Activated gamma-delta T cell (primary cell): ENCODE measurements around the gene PTPRN2.
"Not testable (repeated sequence)": the region's sequence is repeated elsewhere in the genome, so short reads cannot be mapped to it uniquely, and the experiment has no call there.

ENCODE experiments used
- DNase-seq: peaks from one replicate; lab custom pipeline; 2025; lab: John Stamatoyannopoulos, UW

The PTPRN2 gene

DNA sequence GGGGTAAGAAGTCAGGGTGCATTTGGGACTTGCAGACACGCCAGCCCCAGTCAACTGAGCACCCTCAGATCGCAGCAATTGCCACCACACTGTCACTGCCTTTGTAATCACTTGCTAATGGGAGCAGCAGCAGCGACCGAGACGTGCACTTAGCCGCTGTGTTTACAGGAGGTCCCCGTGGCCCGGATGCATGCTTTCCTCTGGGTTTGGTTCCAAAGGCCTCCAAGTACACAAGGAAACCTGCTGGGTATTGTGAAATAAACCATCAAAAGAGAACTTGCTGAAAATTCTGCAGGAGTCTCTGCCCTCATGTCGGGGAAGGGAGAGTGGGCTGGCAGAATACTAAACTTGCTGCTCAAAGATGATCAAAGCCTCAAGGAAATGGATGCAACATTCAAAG is 909.1 kb downstream of the PTPRN2 start:
- DNase-seq: no peak

DNA sequence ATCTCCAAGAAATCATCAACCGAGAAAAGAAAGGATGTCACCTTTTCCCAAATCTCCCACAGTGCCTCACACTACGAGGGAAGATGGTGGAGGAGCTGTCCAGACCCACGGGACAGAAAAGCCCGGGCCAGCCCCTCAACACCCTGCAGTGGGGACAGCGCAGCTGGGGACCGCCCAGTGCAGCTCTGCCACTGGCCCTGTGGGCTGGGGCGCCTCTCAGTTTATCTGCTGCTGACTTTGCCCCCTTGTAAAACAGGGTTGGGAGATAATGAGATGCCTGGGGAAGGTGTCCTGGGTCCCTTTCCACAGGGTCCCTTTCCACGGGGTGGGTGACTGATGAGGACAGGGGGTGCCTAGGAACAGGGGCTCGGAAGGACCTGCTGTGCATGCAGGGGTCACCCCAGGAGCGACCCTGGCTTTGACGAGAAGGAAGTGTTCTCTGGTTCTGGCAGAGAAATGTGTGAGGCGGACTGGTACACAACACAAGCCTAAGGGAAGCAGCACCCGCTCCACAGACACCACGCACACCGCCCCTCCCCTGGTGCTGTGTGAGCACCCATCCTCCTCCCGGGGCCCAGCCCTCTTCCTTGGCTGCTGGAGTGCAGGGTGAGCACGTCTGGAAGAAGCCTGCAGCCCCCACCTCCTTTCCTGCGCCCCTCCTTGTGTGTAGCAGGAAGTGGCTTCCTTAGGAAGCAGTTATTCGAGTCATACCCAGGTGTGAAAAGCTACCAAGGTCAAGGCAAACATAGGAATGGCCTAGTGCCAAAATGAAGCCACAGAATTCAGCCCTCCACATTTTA is 911.0 kb downstream of the PTPRN2 start:
- DNase-seq: no peak

GRCh38 chr7:157676001-157676400 is 911.6 kb downstream of the PTPRN2 start:
- DNase-seq: no peak

- no peak for DNase-seq
Measured at GRCh38 chr7:157675427-157675927, 912.1 kb downstream of the PTPRN2 start.

- DNase-seq: no peak
Measured at GRCh38 chr7:157674715-157675426, 912.8 kb downstream of the PTPRN2 start.

GRCh38 chr7:157674027-157674714 is 913.5 kb downstream of the PTPRN2 start:
- no peak for DNase-seq

- DNase-seq: no peak
Measured at GRCh38 chr7:157673573-157673972, 914.0 kb downstream of the PTPRN2 start.

DNA sequence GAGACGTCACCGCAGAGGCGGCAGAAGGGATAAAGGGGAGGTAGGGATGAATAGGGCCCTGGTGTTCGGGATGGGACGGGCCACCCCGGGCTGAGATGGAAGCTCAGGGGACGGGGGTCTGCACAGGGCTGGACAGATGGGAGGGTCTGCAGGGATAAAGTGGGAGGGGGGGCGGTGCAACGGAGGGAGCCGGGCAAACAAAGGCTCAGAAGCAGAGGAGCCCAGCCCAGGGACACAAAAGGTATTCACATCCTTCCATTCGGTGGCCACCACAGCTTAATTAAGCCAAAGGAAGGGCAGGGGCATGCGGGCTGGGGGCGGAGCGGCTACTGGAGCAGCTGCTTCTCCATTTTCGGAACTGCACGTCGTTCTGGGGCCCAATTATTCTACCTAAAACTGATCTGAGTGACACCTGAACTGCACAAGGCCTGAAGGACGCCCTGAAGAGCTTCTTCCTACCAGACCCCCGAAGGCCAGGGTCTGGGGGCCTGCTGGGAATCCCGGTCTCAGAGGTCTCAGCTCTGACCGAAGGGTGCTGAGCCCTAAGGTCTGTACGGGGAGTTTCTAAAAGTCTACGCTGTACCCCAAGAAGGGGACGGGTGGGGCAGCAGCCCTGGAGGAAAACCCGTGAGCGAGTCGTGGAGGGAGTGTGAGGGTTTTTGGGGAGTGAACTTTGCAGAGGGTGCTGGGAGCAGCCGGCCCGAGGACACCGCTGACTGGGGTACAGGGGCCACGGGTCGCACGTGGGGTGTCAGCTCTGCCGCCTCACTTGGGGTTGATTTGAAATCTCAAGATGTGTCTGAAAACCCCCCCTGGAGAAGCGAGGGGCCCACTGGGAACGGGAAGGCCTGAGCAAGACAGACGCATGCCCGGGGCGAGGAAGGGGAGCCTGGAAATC is 916.0 kb downstream of the PTPRN2 start:
- DNase-seq: no peak

DNA sequence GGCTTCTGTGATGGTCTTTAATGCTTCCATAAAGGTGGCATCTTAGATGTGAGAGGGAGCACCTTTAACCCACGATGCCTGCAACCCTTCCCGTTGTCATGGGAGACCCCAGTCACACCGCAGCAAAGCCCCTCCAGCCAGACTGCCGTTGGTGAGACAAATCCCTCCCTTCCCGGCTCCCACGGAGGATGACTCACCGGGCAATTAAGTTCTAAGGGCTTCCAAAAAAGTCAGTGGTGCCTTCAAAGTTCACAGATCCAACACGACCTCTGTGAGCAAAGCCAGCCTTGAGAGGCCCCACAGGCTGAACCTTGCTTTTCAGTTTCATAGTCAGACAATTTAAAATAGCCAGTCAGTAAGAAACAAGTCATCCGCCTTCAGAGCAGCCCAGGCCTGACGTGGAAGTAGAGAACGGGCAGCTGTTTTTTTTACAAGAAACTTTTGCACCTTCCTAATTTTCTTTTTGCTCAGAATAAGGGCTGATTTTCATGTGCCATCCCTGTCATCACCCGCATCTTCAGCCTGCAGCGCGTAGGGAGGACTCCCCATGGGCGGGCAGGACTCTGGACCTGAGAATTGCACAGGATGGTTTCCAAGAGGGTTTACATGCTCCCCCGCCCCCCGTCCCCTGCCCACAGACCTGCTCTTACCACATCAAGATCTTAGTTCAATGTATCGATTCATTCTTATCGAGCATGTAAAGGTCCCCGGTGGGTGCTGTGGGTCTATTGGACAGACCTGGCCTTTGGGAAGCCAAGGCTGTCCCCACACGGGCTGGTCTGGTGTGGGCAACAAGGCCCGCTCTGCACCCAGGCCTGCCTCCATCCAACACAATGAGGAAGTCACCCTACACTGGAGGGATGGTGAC is 916.9 kb downstream of the PTPRN2 start:
- no peak for DNase-seq

- DNase-seq: no peak
Measured at GRCh38 chr7:157669768-157670351, 917.8 kb downstream of the PTPRN2 start.

DNA sequence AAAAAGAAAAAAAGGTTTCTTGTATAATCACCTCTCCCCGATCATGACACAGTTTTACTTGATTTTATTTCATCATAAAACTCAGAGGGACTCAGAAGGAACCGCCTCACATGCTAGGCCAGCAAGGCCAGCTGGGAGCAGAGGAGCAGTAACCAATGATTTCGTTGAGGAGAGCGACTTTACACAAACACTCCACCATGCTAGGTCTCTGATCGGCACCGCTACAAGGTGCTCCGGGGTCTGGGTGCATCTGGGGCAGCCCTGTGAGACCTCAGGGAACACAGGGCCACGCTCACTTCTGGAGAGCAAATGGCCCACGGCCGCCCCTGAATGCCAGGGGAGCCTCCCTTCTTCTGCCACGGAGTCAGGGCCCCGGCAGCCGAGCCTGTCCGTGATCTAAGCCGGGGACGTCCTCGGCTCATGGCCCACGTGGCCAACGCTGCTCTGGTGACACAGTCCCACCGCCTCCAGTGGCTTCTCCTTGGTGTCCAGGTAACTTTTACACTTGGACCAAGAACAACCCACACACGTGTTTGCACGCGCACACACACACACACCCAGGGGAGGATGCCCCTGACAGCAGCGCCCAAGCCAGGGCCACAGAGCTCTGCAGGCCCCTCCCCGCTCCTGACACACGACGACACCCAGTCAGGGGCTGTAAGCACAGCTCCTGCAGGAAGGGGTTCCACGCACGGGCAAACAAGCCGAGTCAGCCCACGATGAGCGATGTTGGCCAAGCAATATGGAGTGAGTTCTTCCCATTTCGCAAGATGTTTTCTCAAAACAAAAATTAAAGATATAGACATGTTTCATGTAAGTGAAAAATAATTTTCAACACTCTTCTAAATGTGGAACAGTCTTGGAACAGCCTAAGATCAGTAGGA is 918.5 kb downstream of the PTPRN2 start:
- no peak for DNase-seq

DNA sequence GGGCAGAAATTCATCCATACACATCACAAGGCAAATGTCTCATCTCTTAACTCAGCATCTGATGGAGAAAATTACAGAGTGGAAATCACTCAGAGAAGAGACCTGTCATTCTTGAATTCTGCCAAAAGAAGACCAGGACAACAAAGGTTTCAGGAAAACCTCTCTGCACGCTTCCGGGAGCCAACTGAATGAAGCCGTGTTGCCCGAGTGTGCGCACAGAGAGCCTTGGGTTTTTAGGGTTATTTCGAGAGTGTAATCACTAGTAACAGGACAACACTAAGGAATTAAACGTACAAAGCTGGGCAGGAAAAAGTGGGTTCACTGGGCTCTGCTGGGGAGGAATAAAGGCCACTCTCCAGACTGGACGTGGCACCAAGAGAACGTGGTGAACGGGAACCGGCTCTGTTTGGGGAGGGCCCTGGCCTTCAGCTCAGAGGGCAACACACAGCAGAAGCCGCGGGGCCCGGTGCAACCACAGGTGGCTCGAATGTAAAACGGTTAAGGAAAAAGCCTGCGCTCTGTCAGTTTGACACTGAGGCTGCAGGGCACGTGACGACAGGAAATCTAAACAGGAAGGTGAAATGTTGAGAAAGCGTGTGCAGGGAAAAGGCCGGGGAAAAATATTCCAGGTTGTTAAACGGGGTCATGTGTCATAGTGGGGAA is 919.3 kb downstream of the PTPRN2 start:
- no peak for DNase-seq

GRCh38 chr7:157667731-157668130 is 919.9 kb downstream of the PTPRN2 start:
- DNase-seq: no peak

DNA sequence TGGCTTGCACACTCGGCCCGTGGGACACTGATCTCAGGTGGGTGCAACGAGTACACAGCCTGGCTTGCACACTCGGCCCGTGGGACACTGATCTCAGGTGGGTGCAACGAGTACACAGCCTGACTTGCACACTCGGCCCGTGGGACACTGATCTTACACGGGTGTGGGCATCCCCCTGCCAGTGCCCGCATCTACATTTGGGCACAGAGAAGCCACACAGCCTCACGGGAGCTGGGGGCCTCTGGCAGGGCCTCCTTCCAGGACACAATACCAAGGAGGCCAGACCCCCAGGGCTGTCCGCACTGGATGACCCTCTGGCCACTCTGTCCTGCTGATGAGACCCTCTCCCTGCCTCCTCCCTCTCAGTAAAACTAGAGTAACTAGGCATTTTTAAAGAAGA is 920.4 kb downstream of the PTPRN2 start:
- no peak for DNase-seq

DNA sequence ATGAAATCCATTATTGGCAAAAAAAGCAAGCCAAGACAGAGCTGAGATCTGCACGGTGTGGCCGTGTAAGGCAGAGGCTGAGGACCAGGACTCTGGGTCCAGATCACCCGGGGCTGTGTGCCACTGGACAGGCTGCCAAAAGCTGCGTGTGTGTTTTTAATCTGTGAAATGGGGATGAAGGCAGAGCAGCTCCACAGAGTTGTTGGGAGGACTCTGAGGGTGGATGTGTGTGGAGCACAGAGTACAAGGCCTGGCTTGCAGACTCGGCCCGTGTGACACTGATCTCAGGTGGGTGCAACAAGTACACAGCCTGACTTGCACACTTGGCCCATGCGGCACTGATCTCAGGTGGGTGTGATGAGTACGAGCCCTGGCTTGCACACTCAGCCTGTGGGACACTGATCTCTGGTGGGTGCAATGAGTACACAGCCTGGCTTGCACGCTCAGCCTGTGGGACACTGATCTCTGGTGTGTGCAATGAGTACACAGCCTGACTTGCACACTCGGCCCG is 921.0 kb downstream of the PTPRN2 start:
- DNase-seq: no peak

GRCh38 chr7:157665634-157665988 is 922.0 kb downstream of the PTPRN2 start:
- not testable (repeated sequence) for DNase-seq

DNA sequence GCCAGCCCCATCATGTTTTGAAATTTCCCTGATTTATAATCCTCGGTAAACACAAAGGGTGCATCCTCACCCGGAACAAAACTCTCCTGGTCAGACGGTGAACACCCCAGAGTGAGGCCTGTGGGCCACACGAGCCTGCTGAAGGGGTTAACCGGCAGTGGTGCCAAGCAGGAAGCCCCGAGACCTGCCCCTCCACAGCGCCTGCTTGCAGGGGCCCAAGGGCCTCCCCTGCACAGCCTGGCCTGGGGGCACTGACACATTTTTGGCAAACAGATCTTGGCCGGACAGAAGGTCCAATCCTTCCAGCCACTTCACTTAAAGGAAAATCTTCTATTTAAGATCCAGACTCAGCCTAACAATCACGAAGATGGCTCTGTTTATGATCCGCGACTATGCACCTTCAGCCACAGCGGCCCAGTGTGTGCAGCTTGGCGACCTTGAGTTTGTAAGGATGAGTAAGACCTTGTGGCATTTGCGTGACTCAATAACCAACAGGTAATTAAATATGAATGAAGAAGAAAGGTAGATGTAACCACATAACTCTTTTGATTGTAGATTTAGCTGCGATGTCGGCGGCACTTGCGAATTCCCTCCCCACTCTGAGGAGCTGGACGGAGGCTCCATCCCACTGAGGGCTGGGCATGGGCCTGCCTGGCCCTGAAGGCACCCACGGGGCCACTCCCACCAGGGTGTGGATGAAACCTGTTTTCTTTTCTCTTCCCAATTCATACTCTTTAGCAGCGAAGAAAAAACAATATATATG is 922.6 kb downstream of the PTPRN2 start:
- DNase-seq: no peak

DNA sequence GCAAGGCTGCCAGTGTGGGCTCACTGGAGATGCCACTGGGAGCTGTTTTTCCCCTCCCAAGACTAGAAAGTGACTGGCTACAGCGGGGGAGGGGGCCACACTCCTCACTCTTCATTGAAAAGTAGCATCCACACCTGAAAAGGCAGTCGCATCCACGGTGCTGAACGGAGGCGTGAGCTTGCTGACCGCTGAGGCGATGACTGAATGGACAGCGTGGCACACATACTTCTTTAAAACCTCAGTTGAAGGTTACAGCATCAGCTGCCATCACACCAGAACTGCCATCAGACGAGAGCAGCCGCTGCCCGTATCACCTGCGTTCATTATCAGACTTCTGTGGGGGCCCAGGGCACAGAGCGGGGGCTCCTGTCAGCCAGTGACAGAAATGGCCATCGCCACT is 923.6 kb downstream of the PTPRN2 start:
- no peak for DNase-seq
